CD4-positive, alpha-beta T cell treated with Interleukin-21 for 1 hour (primary cell): Measurements from ENCODE around the gene HTT.

Source experiments
- DNase-seq: peaks from one replicate; pipeline ENCODE4 v3.0.0-alpha.2; 2020

HTT gene

DNA sequence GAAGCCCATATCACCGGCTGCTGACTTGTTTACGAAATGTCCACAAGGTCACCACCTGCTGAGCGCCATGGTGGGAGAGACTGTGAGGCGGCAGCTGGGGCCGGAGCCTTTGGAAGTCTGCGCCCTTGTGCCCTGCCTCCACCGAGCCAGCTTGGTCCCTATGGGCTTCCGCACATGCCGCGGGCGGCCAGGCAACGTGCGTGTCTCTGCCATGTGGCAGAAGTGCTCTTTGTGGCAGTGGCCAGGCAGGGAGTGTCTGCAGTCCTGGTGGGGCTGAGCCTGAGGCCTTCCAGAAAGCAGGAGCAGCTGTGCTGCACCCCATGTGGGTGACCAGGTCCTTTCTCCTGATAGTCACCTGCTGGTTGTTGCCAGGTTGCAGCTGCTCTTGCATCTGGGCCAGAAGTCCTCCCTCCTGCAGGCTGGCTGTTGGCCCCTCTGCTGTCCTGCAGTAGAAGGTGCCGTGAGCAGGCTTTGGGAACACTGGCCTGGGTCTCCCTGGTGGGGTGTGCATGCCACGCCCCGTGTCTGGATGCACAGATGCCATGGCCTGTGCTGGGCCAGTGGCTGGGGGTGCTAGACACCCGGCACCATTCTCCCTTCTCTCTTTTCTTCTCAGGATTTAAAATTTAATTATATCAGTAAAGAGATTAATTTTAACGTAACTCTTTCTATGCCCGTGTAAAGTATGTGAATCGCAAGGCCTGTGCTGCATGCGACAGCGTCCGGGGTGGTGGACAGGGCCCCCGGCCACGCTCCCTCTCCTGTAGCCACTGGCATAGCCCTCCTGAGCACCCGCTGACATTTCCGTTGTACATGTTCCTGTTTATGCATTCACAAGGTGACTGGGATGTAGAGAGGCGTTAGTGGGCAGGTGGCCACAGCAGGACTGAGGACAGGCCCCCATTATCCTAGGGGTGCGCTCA is 165.8 kb downstream of the HTT start:
- DNase-seq = no peak

- DNase-seq = no peak
Observed at GRCh38 chr4:3240936-3241522, 166.5 kb downstream of the HTT start.

DNA sequence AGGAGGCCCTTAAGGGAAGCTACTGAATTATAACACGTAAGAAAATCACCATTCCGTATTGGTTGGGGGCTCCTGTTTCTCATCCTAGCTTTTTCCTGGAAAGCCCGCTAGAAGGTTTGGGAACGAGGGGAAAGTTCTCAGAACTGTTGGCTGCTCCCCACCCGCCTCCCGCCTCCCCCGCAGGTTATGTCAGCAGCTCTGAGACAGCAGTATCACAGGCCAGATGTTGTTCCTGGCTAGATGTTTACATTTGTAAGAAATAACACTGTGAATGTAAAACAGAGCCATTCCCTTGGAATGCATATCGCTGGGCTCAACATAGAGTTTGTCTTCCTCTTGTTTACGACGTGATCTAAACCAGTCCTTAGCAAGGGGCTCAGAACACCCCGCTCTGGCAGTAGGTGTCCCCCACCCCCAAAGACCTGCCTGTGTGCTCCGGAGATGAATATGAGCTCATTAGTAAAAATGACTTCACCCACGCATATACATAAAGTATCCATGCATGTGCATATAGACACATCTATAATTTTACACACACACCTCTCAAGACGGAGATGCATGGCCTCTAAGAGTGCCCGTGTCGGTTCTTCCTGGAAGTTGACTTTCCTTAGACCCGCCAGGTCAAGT is 167.5 kb downstream of the HTT start:
- no peak for DNase-seq

- peak; percentile 11 for DNase-seq
Observed at GRCh38 chr4:3243136-3243780, 168.8 kb downstream of the HTT start.

DNA sequence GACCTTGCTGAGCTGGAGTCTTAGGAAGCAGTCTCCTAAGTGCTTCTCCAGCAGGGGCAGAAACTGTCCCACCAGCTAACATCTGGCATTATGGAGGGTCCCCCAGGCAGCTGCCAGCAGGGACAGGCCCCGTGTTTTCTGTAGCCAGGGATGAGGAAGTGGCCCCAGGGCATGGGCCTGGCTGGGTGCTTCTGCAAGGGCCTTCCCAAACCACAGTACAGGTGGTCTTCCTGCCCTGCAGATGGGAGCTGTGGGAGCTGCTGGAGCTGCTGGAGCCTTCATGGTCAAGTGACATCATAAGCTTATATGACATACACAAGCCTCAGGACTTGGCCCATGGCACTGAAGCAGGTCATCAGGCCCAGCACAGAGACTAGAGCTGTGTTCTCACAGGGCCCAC is 169.5 kb downstream of the HTT start:
- DNase-seq = no peak

GRCh38 chr4:3244747-3245146 is 170.3 kb downstream of the HTT start:
- DNase-seq = no peak

DNA sequence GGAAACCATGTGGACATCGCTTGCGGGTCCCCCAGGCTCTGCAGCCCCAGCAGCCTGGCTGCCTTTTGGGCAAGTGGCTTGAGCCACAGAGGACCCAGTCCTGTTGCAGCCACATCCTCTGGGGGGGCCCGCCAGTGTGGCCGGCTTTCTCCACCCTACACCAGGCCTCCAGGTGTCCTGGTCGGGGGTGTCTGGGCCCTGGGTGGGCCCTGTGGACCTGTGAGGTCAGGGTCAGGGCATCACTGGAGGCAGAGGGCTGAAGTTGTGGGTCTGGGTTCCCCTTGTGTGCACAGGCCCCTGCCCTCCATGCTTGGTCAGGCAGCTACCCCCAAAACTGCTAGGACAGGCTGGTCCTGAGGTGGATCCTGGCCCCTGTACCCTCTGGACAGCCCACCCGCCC is 171.2 kb downstream of the HTT start:
- no peak for DNase-seq

GRCh38 chr4:3246458-3247398 is 172.2 kb downstream of the HTT start:
- DNase-seq = no peak

- DNase-seq = no peak
Observed at GRCh38 chr4:3247399-3248177, 173.1 kb downstream of the HTT start.

- DNase-seq = no peak
Observed at GRCh38 chr4:3248178-3248480, 173.6 kb downstream of the HTT start.

DNA sequence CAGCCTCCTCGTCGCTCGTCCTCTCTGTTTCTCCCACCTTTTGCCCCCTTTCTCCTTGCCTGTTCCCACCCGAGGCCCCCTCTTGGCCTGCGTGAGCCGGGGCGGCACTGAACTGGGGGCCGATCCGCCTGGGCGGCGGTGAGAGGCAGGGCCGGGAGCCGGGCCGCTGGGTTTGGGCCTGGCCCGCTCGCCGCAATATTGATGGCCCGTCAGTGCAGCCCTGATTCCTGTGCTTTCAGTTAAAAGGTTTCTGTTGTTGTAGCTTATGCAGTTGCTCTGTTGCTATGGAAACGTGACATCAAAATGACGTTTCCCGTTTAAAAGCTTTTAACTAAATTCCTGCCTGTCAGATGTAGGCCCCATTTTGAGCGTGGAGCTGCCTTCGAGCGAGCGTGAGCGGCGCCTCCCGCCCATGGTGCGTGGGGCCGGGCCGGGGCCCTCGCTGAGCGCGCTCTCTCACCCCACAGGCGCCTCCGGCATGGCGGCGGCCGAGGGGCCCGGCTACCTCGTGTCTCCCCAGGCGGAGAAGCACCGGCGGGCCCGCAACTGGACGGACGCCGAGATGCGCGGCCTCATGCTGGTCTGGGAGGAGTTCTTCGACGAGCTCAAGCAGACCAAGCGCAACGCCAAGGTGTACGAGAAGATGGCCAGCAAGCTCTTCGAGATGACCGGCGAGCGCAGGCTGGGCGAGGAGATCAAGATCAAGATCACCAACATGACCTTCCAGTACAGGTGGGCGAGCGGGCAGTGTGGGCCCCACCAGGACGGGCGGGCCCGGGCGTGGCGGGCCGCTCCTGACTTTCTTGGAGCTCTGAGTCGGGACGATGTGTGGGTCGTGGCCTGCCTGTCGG is 174.6 kb downstream of the HTT start, which contains the start of gene MSANTD1:
TSS of gene MSANTD1 (plus strand) at position 349 of the 851 bp plus-strand sequence. CDS start at position 413, 64 bp downstream.
- DNase-seq = no peak

GRCh38 chr4:3249711-3250437 is 175.4 kb downstream of the HTT start:
- DNase-seq = no peak

DNA sequence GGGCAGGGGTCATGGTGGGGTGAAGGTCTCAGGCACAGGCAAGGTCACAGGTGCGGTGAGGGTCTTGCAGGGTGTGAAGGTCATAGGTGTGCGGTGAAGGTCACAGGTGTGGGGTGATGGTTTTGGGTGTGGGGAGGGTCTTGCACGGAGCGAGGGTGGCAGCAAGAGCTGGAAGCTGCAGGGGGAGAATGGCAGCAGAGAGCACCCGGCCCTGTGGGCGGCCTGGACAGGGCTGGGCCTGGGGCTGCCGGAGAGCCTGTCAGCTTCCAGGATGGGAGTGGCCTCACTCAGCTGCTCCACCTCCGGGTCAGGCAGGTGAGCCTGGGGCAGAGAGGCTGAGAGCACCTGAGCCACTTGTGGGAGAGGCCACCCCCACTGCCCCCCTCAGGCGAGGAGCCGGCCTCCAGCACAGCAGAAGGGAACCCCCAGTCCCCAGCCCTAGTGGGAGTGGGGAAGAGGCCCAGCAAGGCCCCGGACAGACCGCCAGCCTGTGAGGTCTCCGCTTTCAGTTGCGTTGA is 176.0 kb downstream of the HTT start:
- no peak for DNase-seq

GRCh38 chr4:3250956-3251690 is 176.6 kb downstream of the HTT start:
- DNase-seq = no peak

- no peak for DNase-seq
Observed at GRCh38 chr4:3251691-3252479, 177.4 kb downstream of the HTT start.

DNA sequence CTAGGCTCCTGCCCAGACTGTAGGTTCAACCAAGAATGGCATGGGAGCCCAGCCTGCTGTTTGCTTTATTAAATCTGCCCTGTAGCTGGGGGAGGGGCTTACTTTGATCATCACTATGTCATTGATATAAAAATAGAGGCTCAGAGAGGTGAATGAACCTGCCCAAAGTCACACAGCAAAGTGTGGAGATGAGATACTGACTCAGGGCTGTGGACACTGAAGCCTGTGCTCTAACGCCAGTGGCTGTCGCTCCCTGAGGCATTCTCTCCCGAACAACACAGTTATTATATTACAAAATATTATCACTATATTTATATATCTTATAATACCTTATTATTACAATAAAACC is 178.0 kb downstream of the HTT start:
- DNase-seq = no peak

GRCh38 chr4:3252831-3253641 is 178.6 kb downstream of the HTT start:
- no peak for DNase-seq
